WTC11 (cell line): ENCODE measurements around the gene CRYBG3. TPM values are rescaled to one million over a fixed set of nuclear protein-coding genes. Genes with fewer than 3 reads are reported as not detected.

ENCODE experiments used
- ATAC-seq: fragments of 200-7000 bp; cut with Tn5 transposase; 2 replicates; pipeline ENCODE4 v1.10.0; 2021; ENCODE audit warnings: mild to moderate bottlenecking, moderate library complexity
- CTCF ChIA-PET: fragments of 300-600 bp; sonication (Branson Sonifier 250); formaldehyde crosslinking; loops from one replicate; lab custom pipeline; 2021; ENCODE audit warnings: antibody characterized with exemption; lab: Charles Lee
- POLR2A ChIA-PET: fragments of 350-600 bp; sonication (Branson Sonifier 250); formaldehyde crosslinking; loops from one replicate; lab custom pipeline; 2021; ENCODE audit warnings: antibody characterized with exemption; lab: Charles Lee
- DNase-seq: peaks from one replicate; pipeline ENCODE4 v3.0.0; 2021; ENCODE audit warnings: low spot score
- H3K27ac Mint-ChIP-seq: 2 replicates; pipeline ENCODE4 v1.8.0; 2021; ENCODE audit warnings: mixed read lengths
- H3K27me3 Mint-ChIP-seq: 2 replicates; pipeline ENCODE4 v1.8.0; 2021; ENCODE audit warnings: low read depth, mild to moderate bottlenecking, moderate library complexity, mixed read lengths
- H3K36me3 Mint-ChIP-seq: 2 replicates; pipeline ENCODE4 v1.8.0; 2021; ENCODE audit warnings: mixed read lengths
- H3K4me1 Mint-ChIP-seq: 2 replicates; pipeline ENCODE4 v1.8.0; 2022; ENCODE audit warnings: mixed read lengths
- H3K4me3 Mint-ChIP-seq: 2 replicates; pipeline ENCODE4 v1.8.0; 2021; ENCODE audit warnings: mild to moderate bottlenecking, moderate library complexity, mixed read lengths
- H3K9me3 Mint-ChIP-seq: 2 replicates; pipeline ENCODE4 v1.8.0; 2021; ENCODE audit warnings: mixed read lengths
- ATF2 ChIP-seq: sonication (generic); formaldehyde crosslinking; IDR thresholded peaks from 2 replicates; pipeline ENCODE4 v1.8.1; 2022; ENCODE audit warnings: low read depth, missing genetic modification reagents, borderline replicate concordance
- ATF6 ChIP-seq: sonication (generic); formaldehyde crosslinking; IDR thresholded peaks from 2 replicates; pipeline ENCODE4 v1.8.1; 2023; ENCODE audit warnings: mild to moderate bottlenecking, missing genetic modification reagents
- CTCF ChIP-seq: fragments of 200-600 bp; IDR thresholded peaks from 2 replicates; pipeline ENCODE4 v1.8.0; 2022; ENCODE audit warnings: antibody characterized with exemption
- E2F1 ChIP-seq: sonication (generic); formaldehyde crosslinking; IDR thresholded peaks from 2 replicates; pipeline ENCODE4 v1.8.0; 2022; ENCODE audit warnings: mild to moderate bottlenecking, missing genetic modification reagents
- ERG ChIP-seq: fragments of 250-450 bp; sonication (Bioruptor Pico); IDR thresholded peaks from 2 replicates; pipeline ENCODE4 v1.8.0; 2021; ENCODE audit warnings: mild to moderate bottlenecking
- FOXP1 ChIP-seq: sonication (generic); formaldehyde crosslinking; IDR thresholded peaks from 2 replicates; pipeline ENCODE4 v1.8.0; 2022; ENCODE audit warnings: missing genetic modification reagents, mild to moderate bottlenecking, moderate library complexity, borderline replicate concordance
- FOXP4 ChIP-seq: sonication (generic); formaldehyde crosslinking; IDR thresholded peaks from 2 replicates; pipeline ENCODE4 v1.8.0; 2022; ENCODE audit warnings: mild to moderate bottlenecking, missing genetic modification reagents
- GABPB1 ChIP-seq: sonication (generic); formaldehyde crosslinking; IDR thresholded peaks from 2 replicates; pipeline ENCODE4 v1.8.1; 2023; ENCODE audit warnings: mild to moderate bottlenecking, missing genetic modification reagents
- IRF1 ChIP-seq: sonication (generic); formaldehyde crosslinking; IDR thresholded peaks from 2 replicates; pipeline ENCODE4 v1.8.0; 2023; ENCODE audit warnings: missing genetic modification reagents
- MLX ChIP-seq: sonication (generic); formaldehyde crosslinking; IDR thresholded peaks from 2 replicates; pipeline ENCODE4 v1.8.1; 2023; ENCODE audit warnings: mild to moderate bottlenecking, missing genetic modification reagents, moderate library complexity
- MYBL2 ChIP-seq: sonication (generic); formaldehyde crosslinking; IDR thresholded peaks from 2 replicates; pipeline ENCODE4 v1.8.1; 2023; ENCODE audit warnings: mild to moderate bottlenecking, moderate library complexity, missing genetic modification reagents
- NR1H2 ChIP-seq: sonication (generic); formaldehyde crosslinking; IDR thresholded peaks from 2 replicates; pipeline ENCODE4 v1.9.0; 2021; ENCODE audit warnings: mild to moderate bottlenecking, moderate library complexity, missing genetic modification reagents
- PRRX2 ChIP-seq: fragments of 250-450 bp; sonication (Bioruptor Pico); IDR thresholded peaks from 2 replicates; pipeline ENCODE4 v1.8.0; 2021; ENCODE audit warnings: mild to moderate bottlenecking
- SMAD3 ChIP-seq: sonication (generic); formaldehyde crosslinking; IDR thresholded peaks from 2 replicates; pipeline ENCODE4 v1.8.0; 2022; ENCODE audit warnings: missing genetic modification reagents, mild to moderate bottlenecking, borderline replicate concordance
- TCF7 ChIP-seq: sonication (generic); formaldehyde crosslinking; IDR thresholded peaks from 2 replicates; pipeline ENCODE4 v1.8.0; 2022; ENCODE audit warnings: mild to moderate bottlenecking, low read depth, missing genetic modification reagents, moderate library complexity
- USF2 ChIP-seq: sonication (generic); formaldehyde crosslinking; IDR thresholded peaks from 2 replicates; pipeline ENCODE4 v1.8.1; 2023; ENCODE audit warnings: mild to moderate bottlenecking, missing genetic modification reagents, moderate library complexity
- ZBTB43 ChIP-seq: sonication (generic); formaldehyde crosslinking; IDR thresholded peaks from 2 replicates; pipeline ENCODE4 v1.8.1; 2023; ENCODE audit warnings: mild to moderate bottlenecking, missing genetic modification reagents
- ZNF219 ChIP-seq: sonication (generic); formaldehyde crosslinking; IDR thresholded peaks from 2 replicates; pipeline ENCODE4 v1.8.0; 2023; ENCODE audit warnings: missing genetic modification reagents, mild to moderate bottlenecking, borderline replicate concordance
- ZNF423 ChIP-seq: fragments of 250-450 bp; sonication (Bioruptor Pico); IDR thresholded peaks from 2 replicates; pipeline ENCODE4 v2.1.2; 2022; ENCODE audit warnings: mild to moderate bottlenecking, moderate library complexity
- total RNA-seq: library from RNA; stranded (reverse); gene quantifications from 3 replicates; pipeline ENCODE4 v1.2.3, GENCODE V29; 2021

Gene CRYBG3
- total RNA-seq, 1 experiment from 2014 or later = 13.6 TPM

- no peak for TF ChIP-seq ERG
- TF ChIP-seq PRRX2 (CRISPR knock-in tag) = no peak
Observed at GRCh38 chr3:97778152-97778551, 43.7 kb upstream of the CRYBG3 start (continued).

GRCh38 chr3:97793420-97794019 is 28.3 kb upstream of the CRYBG3 start:
- no peaks in the 10 kb centered on the region for H3K9me3 Mint-ChIP-seq
- CTCF ChIA-PET = no interaction called here
- H3K36me3 Mint-ChIP-seq = no peaks in the 10 kb centered on the region
- peaks cover 9% of the 10 kb centered on the region for H3K4me1 Mint-ChIP-seq
- TF ChIP-seq ZNF219 (CRISPR knock-in tag) = no peak
- TF ChIP-seq IRF1 (CRISPR knock-in tag) = no peak
- TF ChIP-seq CTCF = peak; percentile 67
- ATAC-seq (no peak), DNase-seq (no peak)
- no peak overlapping the region for H3K27ac Mint-ChIP-seq
- no peak overlapping the region for H3K4me3 Mint-ChIP-seq
- no peaks in the 10 kb centered on the region for H3K27me3 Mint-ChIP-seq
- POLR2A ChIA-PET = no interaction called here

GRCh38 chr3:97795951-97796350 is 25.9 kb upstream of the CRYBG3 start:
- Mint-ChIP-seq H3K9me3 (no peaks in the 10 kb centered on the region), H3K27ac (no peak overlapping the region), H3K36me3 (peaks cover 1% of the 10 kb centered on the region), H3K4me1 (peaks cover 9% of the 10 kb centered on the region), H3K4me3 (no peak overlapping the region), H3K27me3 (no peaks in the 10 kb centered on the region)
- DNase-seq (no peak), ATAC-seq (no peak)
- CTCF ChIA-PET = interaction anchor here (1.8 kb wide), 1 partner anchor 227 kb away, joined by 7 read pairs; no protein-coding TSS in a partner anchor
- POLR2A ChIA-PET = no interaction called here
- no peak for TF ChIP-seq ATF6
- TF ChIP-seq ATF2 (CRISPR knock-in tag) = no peak
- no peak for TF ChIP-seq SMAD3 (CRISPR knock-in tag)
- no peak for TF ChIP-seq E2F1 (CRISPR knock-in tag)
- no peak for TF ChIP-seq FOXP4 (CRISPR knock-in tag)
- no peak for TF ChIP-seq FOXP1
- TF ChIP-seq NR1H2 (CRISPR knock-in tag) = no peak
- no peak for TF ChIP-seq USF2 (CRISPR knock-in tag)
- TF ChIP-seq GABPB1 (CRISPR knock-in tag) = no peak
- no peak for TF ChIP-seq ZBTB43 (CRISPR knock-in tag)
- TF ChIP-seq ZNF423 (CRISPR knock-in tag) = no peak
- no peak for TF ChIP-seq MLX
- no peak for TF ChIP-seq MYBL2 (CRISPR knock-in tag)
- TF ChIP-seq TCF7 (CRISPR knock-in tag) = no peak
